ENCODE results near the gene SLC6A19. TPM values are rescaled to one million over a fixed set of nuclear protein-coding genes. Genes with fewer than 3 reads are reported as not detected.

The SLC6A19 gene
- polyA plus RNA-seq, 3 donors = not detected

GRCh38 chr5:1268056-1268455, 66.7 kb downstream of the SLC6A19 start:
- 97% methylated on average over 13 of the region's 13 CpGs for WGBS (ENCODE audit: insufficient coverage)
- H3K9me3 Mint-ChIP-seq = peaks cover 18 to 36% (median 26%) of the 10 kb centered on the region in 7 donors

GRCh38 chr5:1268666-1269065, 67.3 kb downstream of the SLC6A19 start:
- Mint-ChIP-seq H3K4me3 (no peak overlapping the region), H3K36me3 (no peaks in the 10 kb centered on the region), H3K9me3 (peaks cover 17 to 33% (median 23%) of the 10 kb centered on the region in 7 donors), H3K4me1 (no peaks in the 10 kb centered on the region), H3K27me3 (ENCODE audit: low read depth in 3 of 3) (peaks cover 0 to 5% (median 0%) of the 10 kb centered on the region in 3 donors), H3K27ac (no peak overlapping the region)
- DNase-seq = no peak
- WGBS (ENCODE audit: insufficient coverage) = 90% methylated on average over 12 of the region's 13 CpGs
- H3K4me1 ChIP-seq (ENCODE audit: control insufficient read depth in 1 of 2, insufficient read depth in 2 of 2, low read length in 2 of 2) = no peaks in the 10 kb centered on the region
- H3K9me3 ChIP-seq (replicated peaks in 1 of 2; ENCODE audit: control insufficient read depth in 1 of 2, insufficient read depth in 1 of 2, low read length in 2 of 2) = peaks cover 12 to 48% of the 10 kb centered on the region in 2 donors
- TF ChIP-seq CTCF (IDR thresholded peaks at IDR 0.05) = no peak
- no peaks in the 10 kb centered on the region for H3K36me3 ChIP-seq (replicated peaks in 1 of 2; ENCODE audit: control insufficient read depth in 1 of 2, insufficient read depth in 2 of 2, low read length in 2 of 2)
- no peak overlapping the region for H3K4me2 ChIP-seq (replicated peaks; ENCODE audit: extremely low read depth, low read length, poor library complexity, severe bottlenecking)
- no peak overlapping the region for H3K4me3 ChIP-seq (replicated peaks in 1 of 3; ENCODE audit: low read depth in 2 of 3, low read length in 3 of 3)
- H2AFZ ChIP-seq (ENCODE audit: insufficient read depth, low read depth, low read length, poor library complexity, severe bottlenecking) = no peak overlapping the region
- H3K27me3 ChIP-seq (ENCODE audit: control insufficient read depth in 2 of 2, insufficient read depth in 2 of 2, low read length in 2 of 2) = no peaks in the 10 kb centered on the region
- no peaks in the 10 kb centered on the region for H4K20me1 ChIP-seq (ENCODE audit: insufficient read depth, low read length)
- intact Hi-C loops (cut with micrococcal nuclease) = no loop called here
- H3K79me2 ChIP-seq (ENCODE audit: insufficient read depth, low read length) = no peaks in the 10 kb centered on the region
- no peak overlapping the region for H3K27ac ChIP-seq (ENCODE audit: low read depth in 1 of 2, low read length in 2 of 2)
- no peak overlapping the region for H3K9ac ChIP-seq (ENCODE audit: insufficient read depth, low read length, poor library complexity, severe bottlenecking)

More at GRCh38 chr5:1268056-1268455, 66.7 kb downstream of the SLC6A19 start:
- Mint-ChIP-seq H3K4me3 (no peak overlapping the region), H3K4me1 (no peaks in the 10 kb centered on the region), H3K36me3 (no peaks in the 10 kb centered on the region), H3K27ac (no peak overlapping the region), H3K27me3 (ENCODE audit: low read depth in 3 of 3) (peaks cover 0 to 3% (median 0%) of the 10 kb centered on the region in 3 donors)
- intact Hi-C loops (cut with micrococcal nuclease) = no loop called here
- Histone ChIP-seq H3K4me1 (ENCODE audit: control insufficient read depth in 1 of 2, insufficient read depth in 2 of 2, low read length in 2 of 2) (no peaks in the 10 kb centered on the region), H3K79me2 (ENCODE audit: insufficient read depth, low read length) (no peaks in the 10 kb centered on the region), H3K27ac (ENCODE audit: low read depth in 1 of 2, low read length in 2 of 2) (no peak overlapping the region), H3K4me3 (replicated peaks in 1 of 3; ENCODE audit: low read depth in 2 of 3, low read length in 3 of 3) (no peak overlapping the region), H3K36me3 (replicated peaks in 1 of 2; ENCODE audit: control insufficient read depth in 1 of 2, insufficient read depth in 2 of 2, low read length in 2 of 2) (no peaks in the 10 kb centered on the region), H3K27me3 (ENCODE audit: control insufficient read depth in 2 of 2, insufficient read depth in 2 of 2, low read length in 2 of 2) (no peaks in the 10 kb centered on the region), H3K4me2 (replicated peaks; ENCODE audit: extremely low read depth, low read length, poor library complexity, severe bottlenecking) (no peak overlapping the region), H3K9ac (ENCODE audit: insufficient read depth, low read length, poor library complexity, severe bottlenecking) (no peak overlapping the region), H3K9me3 (replicated peaks in 1 of 2; ENCODE audit: control insufficient read depth in 1 of 2, insufficient read depth in 1 of 2, low read length in 2 of 2) (peaks cover 12 to 50% of the 10 kb centered on the region in 2 donors), H2AFZ (ENCODE audit: insufficient read depth, low read depth, low read length, poor library complexity, severe bottlenecking) (no peak overlapping the region), H4K20me1 (ENCODE audit: insufficient read depth, low read length) (no peaks in the 10 kb centered on the region)
- no peak for TF ChIP-seq CTCF (IDR thresholded peaks at IDR 0.05)
- DNase-seq = no peak

Data from CD14-positive monocyte (primary cell).